MM.1S (cell line): ENCODE measurements around the gene TRAPPC12.

ENCODE experiments used
- DNase-seq: peaks from one replicate; pipeline ENCODE4 v3.0.0-alpha.2; 2015
- H2AFZ ChIP-seq: fragments of 300-600 bp; sonication (generic); 2 replicates; pipeline ENCODE4 v1.6.0; 2016; ENCODE audit warnings: antibody characterized with exemption, low read length
- H3F3A ChIP-seq: fragments of 300-600 bp; sonication (generic); 2 replicates; pipeline ENCODE4 v1.6.1; 2016; ENCODE audit warnings: mild to moderate bottlenecking, antibody characterized with exemption, low read length, moderate library complexity, mixed read lengths; ENCODE audit not compliant: insufficient read depth
- H3K27ac ChIP-seq: fragments of 300-600 bp; sonication (generic); 2 replicates; pipeline ENCODE4 v1.5.1; 2016; ENCODE audit warnings: mild to moderate bottlenecking, low read length
- H3K27me3 ChIP-seq: fragments of 300-600 bp; sonication (generic); replicated peaks from 2 replicates; pipeline ENCODE4 v1.6.0; 2016; ENCODE audit warnings: low read length; ENCODE audit not compliant: insufficient read depth
- H3K36me3 ChIP-seq: fragments of 300-600 bp; sonication (generic); replicated peaks from 2 replicates; pipeline ENCODE4 v1.6.1; 2016; ENCODE audit warnings: mild to moderate bottlenecking, low read length, mixed read lengths; ENCODE audit not compliant: insufficient read depth
- H3K4me1 ChIP-seq: fragments of 300-600 bp; sonication (generic); 2 replicates; pipeline ENCODE4 v1.6.1; 2016; ENCODE audit warnings: low read length, mixed read lengths
- H3K4me2 ChIP-seq: fragments of 300-600 bp; sonication (generic); 2 replicates; pipeline ENCODE4 v1.6.0; 2016; ENCODE audit warnings: low read depth, low read length
- H3K4me3 ChIP-seq: fragments of 300-600 bp; sonication (generic); 2 replicates; pipeline ENCODE4 v1.5.1; 2016; ENCODE audit warnings: low read length, mixed read lengths
- H3K79me2 ChIP-seq: fragments of 300-600 bp; sonication (generic); 2 replicates; pipeline ENCODE4 v1.6.1; 2016; ENCODE audit warnings: mixed run types, low read length, mixed read lengths
- H3K9ac ChIP-seq: fragments of 300-600 bp; sonication (generic); 2 replicates; pipeline ENCODE4 v1.6.1; 2016; ENCODE audit warnings: low read length, mixed read lengths
- H3K9me2 ChIP-seq: fragments of 300-600 bp; sonication (generic); replicated peaks from 2 replicates; pipeline ENCODE4 v1.6.1; 2016; ENCODE audit warnings: mild to moderate bottlenecking, low read length, mixed read lengths; ENCODE audit not compliant: insufficient read depth
- H3K9me3 ChIP-seq: fragments of 300-600 bp; sonication (generic); replicated peaks from 2 replicates; pipeline ENCODE4 v1.6.1; 2016; ENCODE audit warnings: mild to moderate bottlenecking, low read length, mixed read lengths; ENCODE audit not compliant: insufficient read depth
- H4K20me1 ChIP-seq: fragments of 300-600 bp; sonication (generic); 2 replicates; pipeline ENCODE4 v1.6.1; 2016; ENCODE audit warnings: mild to moderate bottlenecking, low read length, moderate library complexity, mixed read lengths; ENCODE audit not compliant: insufficient read depth
- EZH2 ChIP-seq: fragments of 300-600 bp; sonication (generic); optimal IDR thresholded peaks from 2 replicates; pipeline ENCODE3; 2017; ENCODE audit warnings: low read depth, mild to moderate bottlenecking, antibody characterized with exemption, low read length, mixed read lengths
- EZH2phosphoT487 ChIP-seq: fragments of 300-600 bp; sonication (generic); IDR thresholded peaks from 2 replicates; pipeline ENCODE4 v1.6.1; 2018; ENCODE audit warnings: antibody characterized with exemption, low read length
- TF ChIP-seq, protein P1 (sequence below): fragments of 300-600 bp; sonication (generic); IDR thresholded peaks from 2 replicates; pipeline ENCODE4 v1.5.1; 2016; ENCODE audit warnings: antibody characterized with exemption, low read length, mixed read lengths

The TRAPPC12 gene

DNA sequence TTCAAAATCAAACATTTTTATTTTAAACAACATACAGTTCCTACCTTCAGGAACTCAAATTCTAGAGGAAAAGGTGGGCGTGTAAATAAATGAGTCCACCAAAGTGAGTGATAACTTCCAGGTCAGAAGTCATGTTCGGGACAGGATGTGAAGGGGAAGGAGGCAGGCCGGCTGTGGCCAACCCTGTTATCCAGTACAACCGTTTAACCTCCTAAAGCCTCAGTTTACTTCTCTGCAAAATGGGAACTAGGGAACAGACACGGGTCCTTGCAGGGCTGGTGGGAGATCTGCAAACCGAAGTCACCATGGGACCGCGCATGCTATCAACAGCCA, 2.2 kb upstream of the TRAPPC12 start:
- H3K79me2 ChIP-seq = peaks cover 33% of the 10 kb centered on the region
- peak overlapping the region; percentile 76 for H2AFZ ChIP-seq
- H3K4me2 ChIP-seq = peak overlapping the region; percentile 49; the same call in 1 of the 2 replicates
- peak; percentile 11 for DNase-seq
- H3K9me2 ChIP-seq = no peaks in the 10 kb centered on the region
- peak overlapping the region; percentile 57 for H3K27ac ChIP-seq
- no peaks in the 10 kb centered on the region for H3K27me3 ChIP-seq
- H3K9me3 ChIP-seq = no peaks in the 10 kb centered on the region
- no peaks in the 10 kb centered on the region for H3K36me3 ChIP-seq
- peaks cover 13% of the 10 kb centered on the region; the same call in 1 of the 2 replicates for H3K4me1 ChIP-seq
- H4K20me1 ChIP-seq = no peaks in the 10 kb centered on the region
- H3K4me3 ChIP-seq = peak overlapping the region; percentile 76
- H3K9ac ChIP-seq = peak overlapping the region; percentile 67
- H3F3A ChIP-seq = no peaks in the 10 kb centered on the region
- TF ChIP-seq, protein P1, sequence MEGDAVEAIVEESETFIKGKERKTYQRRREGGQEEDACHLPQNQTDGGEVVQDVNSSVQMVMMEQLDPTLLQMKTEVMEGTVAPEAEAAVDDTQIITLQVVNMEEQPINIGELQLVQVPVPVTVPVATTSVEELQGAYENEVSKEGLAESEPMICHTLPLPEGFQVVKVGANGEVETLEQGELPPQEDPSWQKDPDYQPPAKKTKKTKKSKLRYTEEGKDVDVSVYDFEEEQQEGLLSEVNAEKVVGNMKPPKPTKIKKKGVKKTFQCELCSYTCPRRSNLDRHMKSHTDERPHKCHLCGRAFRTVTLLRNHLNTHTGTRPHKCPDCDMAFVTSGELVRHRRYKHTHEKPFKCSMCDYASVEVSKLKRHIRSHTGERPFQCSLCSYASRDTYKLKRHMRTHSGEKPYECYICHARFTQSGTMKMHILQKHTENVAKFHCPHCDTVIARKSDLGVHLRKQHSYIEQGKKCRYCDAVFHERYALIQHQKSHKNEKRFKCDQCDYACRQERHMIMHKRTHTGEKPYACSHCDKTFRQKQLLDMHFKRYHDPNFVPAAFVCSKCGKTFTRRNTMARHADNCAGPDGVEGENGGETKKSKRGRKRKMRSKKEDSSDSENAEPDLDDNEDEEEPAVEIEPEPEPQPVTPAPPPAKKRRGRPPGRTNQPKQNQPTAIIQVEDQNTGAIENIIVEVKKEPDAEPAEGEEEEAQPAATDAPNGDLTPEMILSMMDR = no peak
- no peak for TF ChIP-seq EZH2
- no peak for TF ChIP-seq EZH2phosphoT487

DNA sequence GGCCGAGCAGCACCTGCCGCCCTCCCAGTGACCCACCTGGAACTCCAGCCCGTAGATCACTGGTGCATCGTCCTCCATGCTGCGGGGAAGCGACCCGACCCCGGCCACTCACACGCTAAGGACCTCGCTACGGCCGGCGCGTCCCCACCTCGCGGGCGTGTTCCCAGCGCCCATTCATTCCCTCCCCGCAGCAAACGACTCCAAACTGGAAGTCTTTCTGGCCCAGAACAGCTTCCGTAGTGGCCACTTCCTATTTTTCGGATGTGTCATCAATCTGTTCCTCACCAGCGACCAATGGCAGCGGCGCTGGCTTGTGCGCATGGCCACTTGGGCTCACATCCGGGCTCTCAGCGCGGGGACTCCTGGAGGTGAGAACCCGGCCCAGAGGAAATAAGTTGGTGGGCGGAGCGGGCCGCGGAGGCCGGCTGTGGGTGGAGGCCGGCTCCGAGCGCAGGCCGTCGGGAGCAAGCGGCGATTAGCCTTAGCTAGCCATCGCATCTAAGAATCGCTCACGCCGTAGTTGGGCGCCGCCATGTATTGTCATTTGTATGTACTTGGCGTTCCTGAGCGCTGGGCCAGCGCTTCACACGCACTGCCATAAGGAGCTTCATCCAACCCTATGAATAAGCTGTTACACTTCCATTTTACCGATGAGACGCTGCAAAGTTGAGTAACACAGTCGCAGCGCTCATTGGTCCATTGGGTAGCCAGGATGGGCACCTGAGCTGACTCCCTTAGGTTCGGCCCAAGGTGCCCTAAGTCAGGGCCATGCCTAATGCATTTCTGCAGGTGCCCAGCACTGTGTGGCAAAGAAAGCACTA, 1.7 kb upstream of the TRAPPC12 start, which contains the start of gene EIPR1:
EIPR1 (minus strand) TSS at position 207 of the 821 bp plus-strand sequence; CDS start at position 78, 129 bp downstream.
- Histone ChIP-seq H3K4me2 (peak within 1 kb of the TSS; percentile 49; the same call in 1 of the 2 replicates), H3K9me3 (no peaks in the 10 kb centered on the region), H3K4me1 (peaks cover 13% of the 10 kb centered on the region; the same call in 1 of the 2 replicates), H4K20me1 (no peaks in the 10 kb centered on the region), H3K27me3 (no peaks in the 10 kb centered on the region), H3K36me3 (no peaks in the 10 kb centered on the region), H3F3A (no peaks in the 10 kb centered on the region), H3K4me3 (peak within 1 kb of the TSS; percentile 76), H3K79me2 (peaks cover 33% of the 10 kb centered on the region), H2AFZ (peak within 1 kb of the TSS; percentile 80), H3K27ac (peak within 1 kb of the TSS; percentile 57), H3K9ac (peak within 1 kb of the TSS; percentile 67), H3K9me2 (no peaks in the 10 kb centered on the region)
- peak; percentile 94 for DNase-seq
- TF ChIP-seq, protein P1 = no peak
- TF ChIP-seq EZH2 (no peak), EZH2phosphoT487 (no peak)

DNA sequence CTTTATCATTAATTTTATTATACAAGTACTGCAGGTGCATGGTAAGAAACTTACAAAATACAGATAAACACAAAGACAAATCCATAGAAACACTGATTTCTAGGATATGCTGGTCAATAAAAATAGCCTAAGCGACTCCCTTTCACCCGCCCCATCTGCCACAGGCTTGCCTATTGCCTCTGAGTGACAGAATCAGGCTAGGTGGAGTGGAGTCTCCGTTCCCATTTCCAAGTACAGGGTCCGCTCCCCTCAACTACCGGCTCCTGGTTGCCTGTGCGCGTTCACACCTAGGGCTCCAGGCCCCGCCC, 201 bp upstream of the TRAPPC12 start:
- Histone ChIP-seq H3F3A (no peaks in the 10 kb centered on the region), H3K4me1 (peaks cover 13% of the 10 kb centered on the region; the same call in 1 of the 2 replicates), H3K27ac (peak overlapping the region; percentile 4; the same call in 1 of the 2 replicates), H3K79me2 (peaks cover 33% of the 10 kb centered on the region), H3K36me3 (no peaks in the 10 kb centered on the region), H2AFZ (peak overlapping the region; percentile 95), H3K9ac (peak overlapping the region; percentile 81; the same call in 1 of the 2 replicates), H3K4me3 (peak overlapping the region; percentile 93), H3K9me2 (no peaks in the 10 kb centered on the region), H3K4me2 (peak overlapping the region; percentile 90), H3K27me3 (no peaks in the 10 kb centered on the region), H4K20me1 (no peaks in the 10 kb centered on the region), H3K9me3 (no peaks in the 10 kb centered on the region)
- DNase-seq = no peak
- TF ChIP-seq, protein P1 = no peak
- TF ChIP-seq EZH2 = no peak
